Measurements from ENCODE around the gene HNRNPC.

- TF ChIP-seq CTCF (conservative IDR thresholded peaks at IDR 0.05) (no peak), ZFX (IDR thresholded peaks at IDR 0.05) (no peak)
These were observed 42.4 kb upstream of the HNRNPC start for GRCh38 chr14:21311614-21312013.
